Activated CD8-positive, alpha-beta memory T cell treated with anti-CD3 and anti-CD28 coated beads, Interleukin-2, amount 10 ng/mL, durations not matched to agents 7 days and 5 days (primary cell): ENCODE results near the gene SRRT. TPM values are rescaled to one million over a fixed set of nuclear protein-coding genes. Genes with fewer than 3 reads are reported as not detected.
"Not testable (repeated sequence)": the region's sequence is repeated elsewhere in the genome, so short reads cannot be mapped to it uniquely, and the experiment has no call there.

Experiments used
- ATAC-seq: fragments of 150-1000 bp; cut with Tn5 transposase; one replicate; pipeline ENCODE4 v1.10.0; 2021; ENCODE audit warnings: moderate library complexity
- CTCF ChIA-PET: fragments of 350-600 bp; sonication (Branson Sonifier 250); formaldehyde crosslinking; loops from one replicate; lab custom pipeline; 2021; ENCODE audit warnings: antibody characterized with exemption; lab: Charles Lee
- DNase-seq: peaks from one replicate; pipeline ENCODE4 v3.0.0-alpha.2; 2020
- H3K27ac Mint-ChIP-seq: one replicate; pipeline ENCODE4 v1.8.0; 2021; ENCODE audit warnings: mild to moderate bottlenecking, mixed read lengths
- H3K27me3 Mint-ChIP-seq: one replicate; pipeline ENCODE4 v1.8.0; 2021; ENCODE audit warnings: mixed read lengths
- H3K36me3 Mint-ChIP-seq: one replicate; pipeline ENCODE4 v1.8.0; 2021; ENCODE audit warnings: mild to moderate bottlenecking, mixed read lengths
- H3K4me1 Mint-ChIP-seq: one replicate; pipeline ENCODE4 v1.8.0; 2021; ENCODE audit warnings: mixed read lengths
- H3K4me3 Mint-ChIP-seq: one replicate; pipeline ENCODE4 v1.8.0; 2021; ENCODE audit warnings: mild to moderate bottlenecking, moderate library complexity, mixed read lengths
- H3K9me3 Mint-ChIP-seq: one replicate; pipeline ENCODE4 v1.8.0; 2022; ENCODE audit warnings: low read depth, mixed read lengths
- total RNA-seq, 2 experiments: library from RNA; stranded (reverse); gene quantifications; one replicate each; pipeline ENCODE4 v1.2.3, GENCODE V29; 2021

The SRRT gene
- total RNA-seq, 2 experiments from 2014 or later = 290 to 312 TPM

DNA sequence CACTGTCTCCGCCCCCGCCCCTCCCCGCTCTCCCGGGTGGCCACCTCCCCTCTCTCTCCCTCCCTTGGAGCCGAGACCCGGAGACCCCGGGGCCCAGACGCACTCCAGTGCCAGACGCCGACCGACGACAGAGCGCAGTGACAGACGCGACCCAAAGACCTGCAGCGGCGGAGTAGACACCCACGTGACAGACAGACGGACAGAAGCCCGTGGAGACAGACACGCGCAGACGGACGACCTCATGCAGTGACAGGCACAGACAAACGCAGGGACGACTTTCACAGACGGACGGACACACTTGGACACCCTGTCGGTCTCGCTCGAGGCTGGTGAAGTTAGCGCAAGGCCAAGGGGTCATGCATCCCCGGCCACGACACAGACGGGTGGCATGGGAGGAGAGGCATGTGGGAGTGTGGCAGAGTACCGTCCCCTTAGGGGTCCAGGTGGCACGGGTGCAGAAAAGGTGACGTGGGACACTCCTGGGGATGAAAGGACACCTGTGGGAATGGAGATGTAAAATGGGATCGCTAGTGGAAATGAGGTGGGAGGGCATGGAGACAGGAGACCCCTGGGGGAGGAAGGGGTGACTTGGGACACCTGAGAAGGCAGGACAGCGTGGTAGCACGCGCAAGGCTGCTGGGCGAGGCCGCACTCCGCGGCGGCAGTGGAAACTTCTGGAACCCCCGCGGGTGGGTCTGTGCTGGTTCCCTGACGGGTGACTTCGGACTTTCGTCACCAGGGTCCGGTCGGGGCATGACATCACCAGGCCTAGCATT is 21.2 kb downstream of the SRRT start:
- ATAC-seq (no peak), DNase-seq (no peak)
- Mint-ChIP-seq H3K4me3 (peak overlapping the region; percentile 19), H3K27ac (no peak overlapping the region), H3K27me3 (peaks cover 52% of the 10 kb centered on the region), H3K4me1 (peaks cover 16% of the 10 kb centered on the region), H3K9me3 (no peaks in the 10 kb centered on the region), H3K36me3 (no peaks in the 10 kb centered on the region)
- CTCF ChIA-PET = interaction anchor here (1.0 to 3.0 kb wide), 7 partner anchors 21 to 182 kb away, joined by 3 to 18 read pairs (median 12); partner anchors contain the start of gene SRRT

GRCh38 chr7:100896732-100897608 is 22.1 kb downstream of the SRRT start:
- H3K4me3 Mint-ChIP-seq = no peak overlapping the region
- no peak overlapping the region for H3K27ac Mint-ChIP-seq
- H3K36me3 Mint-ChIP-seq = no peaks in the 10 kb centered on the region

DNA sequence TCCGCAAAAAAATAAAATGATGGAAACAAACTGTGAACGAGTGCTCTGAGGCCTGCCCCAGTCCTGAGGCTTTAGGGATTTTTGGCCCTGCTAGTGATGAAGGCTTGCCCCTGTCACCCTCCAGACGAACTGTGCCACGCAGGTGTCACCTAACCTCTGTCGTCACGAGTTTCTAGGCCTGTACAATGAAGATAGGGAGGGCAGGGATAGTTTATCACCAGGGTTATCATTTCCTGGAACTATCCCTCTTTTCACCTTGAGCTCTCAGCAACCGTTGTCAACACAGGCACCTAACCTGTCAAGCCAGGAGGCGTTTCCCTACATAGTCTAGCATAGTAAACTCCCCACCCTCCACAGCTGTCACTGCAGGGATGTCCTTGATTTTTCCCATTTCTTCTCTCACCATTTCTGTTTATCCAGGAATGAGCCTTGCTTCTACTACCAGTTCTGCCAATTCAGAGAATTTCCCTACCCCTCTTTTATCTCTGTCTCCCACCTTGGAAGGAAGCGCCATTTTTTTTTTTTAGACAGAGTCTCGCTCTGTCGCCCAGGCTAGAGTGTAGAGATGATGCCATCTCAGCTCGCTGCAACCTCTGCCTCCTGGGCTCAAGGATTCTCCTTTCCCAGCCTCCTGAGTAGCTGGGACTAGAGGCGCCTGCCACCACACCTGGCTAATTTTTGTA is 23.0 kb downstream of the SRRT start:
- DNase-seq (no peak), ATAC-seq (no peak)
- CTCF ChIA-PET = interaction anchor here (0.7 to 3.0 kb wide), 4 partner anchors 8 to 207 kb away, joined by 3 to 15 read pairs (median 6); partner anchors contain the start of gene UFSP1
- H3K27me3 Mint-ChIP-seq = peaks cover 35% of the 10 kb centered on the region
- no peaks in the 10 kb centered on the region for H3K36me3 Mint-ChIP-seq
- H3K4me3 Mint-ChIP-seq = no peak overlapping the region
- H3K27ac Mint-ChIP-seq = no peak overlapping the region
- peaks cover 11% of the 10 kb centered on the region for H3K4me1 Mint-ChIP-seq
- no peaks in the 10 kb centered on the region for H3K9me3 Mint-ChIP-seq

More at GRCh38 chr7:100896732-100897608, 22.1 kb downstream of the SRRT start:
- Mint-ChIP-seq H3K27me3 (peaks cover 45% of the 10 kb centered on the region), H3K9me3 (no peaks in the 10 kb centered on the region), H3K4me1 (peaks cover 13% of the 10 kb centered on the region)
- peak; percentile 28 for ATAC-seq
- no peak for DNase-seq
- CTCF ChIA-PET = interaction anchor here (1.0 to 3.0 kb wide), 2 partner anchors 162 to 180 kb away, joined by 4 to 15 read pairs; no protein-coding TSS in a partner anchor

- H3K27me3 Mint-ChIP-seq = peaks cover 27% of the 10 kb centered on the region
- CTCF ChIA-PET = interaction anchor here (1.4 to 3.0 kb wide), 4 partner anchors 10 to 186 kb away, joined by 3 to 15 read pairs (median 6); partner anchors contain the start of genes TRIM56 and UFSP1
- ATAC-seq (no peak), DNase-seq (no peak)
- no peak overlapping the region for H3K27ac Mint-ChIP-seq
- no peak overlapping the region for H3K4me3 Mint-ChIP-seq
- no peaks in the 10 kb centered on the region for H3K9me3 Mint-ChIP-seq
- peaks cover 10% of the 10 kb centered on the region for H3K4me1 Mint-ChIP-seq
- no peaks in the 10 kb centered on the region for H3K36me3 Mint-ChIP-seq
These were observed 24.5 kb downstream of the SRRT start for GRCh38 chr7:100899432-100899831.

DNA sequence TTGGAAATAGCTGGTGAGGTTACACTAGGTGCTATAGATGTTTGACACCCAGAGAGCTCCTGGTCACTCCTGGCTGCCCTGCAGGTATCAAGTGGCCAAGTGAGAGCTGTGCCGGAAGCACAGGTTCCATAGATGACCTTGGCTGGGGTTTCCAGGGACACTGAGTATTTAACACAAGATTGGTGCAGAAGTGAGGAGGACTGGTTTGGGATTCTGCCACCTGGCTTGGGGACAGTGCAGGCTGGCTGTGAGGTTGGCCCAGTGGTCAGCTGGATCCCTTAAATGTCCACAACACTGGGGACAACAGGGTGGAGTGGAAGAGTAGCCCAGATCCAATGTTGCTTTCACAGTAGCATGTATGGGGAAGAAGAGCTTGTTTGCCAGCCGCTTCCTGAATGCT is 26.1 kb downstream of the SRRT start:
- no peak overlapping the region for H3K4me3 Mint-ChIP-seq
- DNase-seq (no peak), ATAC-seq (no peak)
- peaks cover 8% of the 10 kb centered on the region for H3K4me1 Mint-ChIP-seq
- H3K27ac Mint-ChIP-seq = no peak overlapping the region
- peaks cover 26% of the 10 kb centered on the region for H3K27me3 Mint-ChIP-seq
- CTCF ChIA-PET = interaction anchor here (1.0 to 1.8 kb wide), 2 partner anchors 158 to 176 kb away, joined by 4 to 6 read pairs; no protein-coding TSS in a partner anchor
- H3K9me3 Mint-ChIP-seq = no peaks in the 10 kb centered on the region
- H3K36me3 Mint-ChIP-seq = no peaks in the 10 kb centered on the region

- CTCF ChIA-PET = interaction anchor here (1.0 to 1.8 kb wide), 2 partner anchors 157 to 175 kb away, joined by 4 to 6 read pairs; no protein-coding TSS in a partner anchor
- Mint-ChIP-seq H3K4me3 (no peak overlapping the region), H3K27ac (no peak overlapping the region), H3K36me3 (no peaks in the 10 kb centered on the region), H3K4me1 (peaks cover 3% of the 10 kb centered on the region), H3K9me3 (no peaks in the 10 kb centered on the region), H3K27me3 (peaks cover 20% of the 10 kb centered on the region)
- no peak for DNase-seq
- no peak for ATAC-seq
These were observed 27.0 kb downstream of the SRRT start for GRCh38 chr7:100901921-100902332.

DNA sequence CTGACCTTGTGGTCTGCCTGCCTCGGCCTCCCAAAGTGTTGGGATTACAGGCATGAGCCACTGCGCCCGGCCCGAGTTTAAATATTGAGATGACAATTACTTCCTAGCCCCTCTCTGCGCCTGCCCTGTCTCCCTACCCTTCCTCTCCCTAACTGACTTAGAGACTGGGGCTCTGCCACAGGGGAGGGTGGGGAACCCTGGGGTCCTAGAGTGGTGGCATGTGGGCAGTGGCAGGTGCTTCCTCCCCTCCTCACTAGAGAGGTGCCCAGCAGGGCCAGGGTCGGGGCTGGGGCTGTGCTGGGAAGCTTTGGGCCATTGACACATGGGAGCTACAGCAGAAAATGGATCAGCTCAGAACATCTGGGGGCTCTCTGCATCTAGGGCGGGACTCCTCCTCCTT is 27.7 kb downstream of the SRRT start:
- H3K4me1 Mint-ChIP-seq = peaks cover 3% of the 10 kb centered on the region

GRCh38 chr7:100908512-100908911 is 33.6 kb downstream of the SRRT start:
- Mint-ChIP-seq H3K27ac (no peak overlapping the region), H3K27me3 (peaks cover 11% of the 10 kb centered on the region), H3K4me1 (no peaks in the 10 kb centered on the region), H3K9me3 (no peaks in the 10 kb centered on the region), H3K36me3 (no peaks in the 10 kb centered on the region), H3K4me3 (no peak overlapping the region)
- ATAC-seq (no peak), DNase-seq (no peak)
- CTCF ChIA-PET = no interaction called here

More for the DNA sequence above, 27.7 kb downstream of the SRRT start:
- DNase-seq = no peak
- CTCF ChIA-PET = interaction anchor here (1.3 to 2.1 kb wide), 2 partner anchors 8 to 175 kb away, joined by 3 to 7 read pairs; no protein-coding TSS in a partner anchor
- no peak overlapping the region for H3K4me3 Mint-ChIP-seq
- peaks cover 14% of the 10 kb centered on the region for H3K27me3 Mint-ChIP-seq
- no peaks in the 10 kb centered on the region for H3K9me3 Mint-ChIP-seq
- ATAC-seq = no peak
- H3K27ac Mint-ChIP-seq = no peak overlapping the region
- H3K36me3 Mint-ChIP-seq = no peaks in the 10 kb centered on the region

DNA sequence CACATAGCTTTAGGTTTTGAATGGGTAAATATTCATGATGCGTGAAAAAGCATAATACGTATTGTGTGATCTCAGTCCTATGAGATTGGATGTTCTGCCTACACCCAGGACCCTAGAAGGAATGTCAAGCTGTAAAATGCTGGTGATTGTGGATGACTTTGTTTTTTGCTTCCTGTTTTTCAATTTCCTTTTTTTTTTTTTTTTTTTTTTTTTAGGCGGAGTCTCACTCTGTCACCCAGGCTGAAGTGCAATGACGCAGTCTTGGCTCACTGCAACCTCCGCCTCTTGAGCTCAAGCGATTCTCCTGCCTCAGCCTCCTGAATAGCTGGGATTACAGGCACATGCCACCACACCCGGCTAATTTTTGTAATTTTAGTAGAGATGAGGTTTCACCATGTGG is 35.5 kb downstream of the SRRT start:
- H3K4me3 Mint-ChIP-seq, H3K27ac Mint-ChIP-seq, H3K9me3 Mint-ChIP-seq, H3K27me3 Mint-ChIP-seq, ATAC-seq, DNase-seq, H3K4me1 Mint-ChIP-seq, H3K36me3 Mint-ChIP-seq: not testable (repeated sequence)
- CTCF ChIA-PET = interaction anchor here (0.6 kb wide), 1 partner anchor 178 kb away, joined by 3 read pairs; no protein-coding TSS in a partner anchor

DNA sequence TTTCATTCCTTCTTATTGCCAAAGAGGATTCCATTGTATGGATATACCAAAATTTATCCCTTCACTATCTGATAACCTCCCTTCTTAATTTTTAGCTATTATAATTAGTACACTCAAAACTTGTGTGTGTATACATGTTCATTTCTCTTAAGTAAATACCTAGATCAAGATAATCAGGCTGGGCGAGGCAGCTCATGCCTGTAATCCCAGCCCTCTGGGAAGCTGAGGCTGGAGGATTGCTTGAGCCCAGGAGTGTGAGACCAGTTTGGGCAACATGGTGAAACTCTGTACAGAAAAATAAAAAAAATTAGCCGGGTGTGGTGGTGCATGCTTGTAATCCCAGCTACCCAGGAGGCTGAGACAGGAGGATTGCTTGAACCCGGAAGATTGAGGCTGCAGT is 36.6 kb downstream of the SRRT start:
- H3K27me3 Mint-ChIP-seq = peaks cover 9% of the 10 kb centered on the region
- H3K27ac Mint-ChIP-seq = no peak overlapping the region
- no peaks in the 10 kb centered on the region for H3K4me1 Mint-ChIP-seq
- no peak for DNase-seq
- no peaks in the 10 kb centered on the region for H3K9me3 Mint-ChIP-seq
- no peak for ATAC-seq
- H3K4me3 Mint-ChIP-seq = no peak overlapping the region
- no peaks in the 10 kb centered on the region for H3K36me3 Mint-ChIP-seq
- CTCF ChIA-PET = interaction anchor here (0.7 kb wide), 1 partner anchor 180 kb away, joined by 3 read pairs; no protein-coding TSS in a partner anchor

- Mint-ChIP-seq H3K4me1 (no peaks in the 10 kb centered on the region), H3K36me3 (no peaks in the 10 kb centered on the region), H3K27me3 (peaks cover 9% of the 10 kb centered on the region), H3K9me3 (no peaks in the 10 kb centered on the region), H3K27ac (no peak overlapping the region), H3K4me3 (no peak overlapping the region)
- CTCF ChIA-PET = no interaction called here
- ATAC-seq = no peak
- no peak for DNase-seq
These were observed 39.4 kb downstream of the SRRT start for GRCh38 chr7:100914208-100914878.

DNA sequence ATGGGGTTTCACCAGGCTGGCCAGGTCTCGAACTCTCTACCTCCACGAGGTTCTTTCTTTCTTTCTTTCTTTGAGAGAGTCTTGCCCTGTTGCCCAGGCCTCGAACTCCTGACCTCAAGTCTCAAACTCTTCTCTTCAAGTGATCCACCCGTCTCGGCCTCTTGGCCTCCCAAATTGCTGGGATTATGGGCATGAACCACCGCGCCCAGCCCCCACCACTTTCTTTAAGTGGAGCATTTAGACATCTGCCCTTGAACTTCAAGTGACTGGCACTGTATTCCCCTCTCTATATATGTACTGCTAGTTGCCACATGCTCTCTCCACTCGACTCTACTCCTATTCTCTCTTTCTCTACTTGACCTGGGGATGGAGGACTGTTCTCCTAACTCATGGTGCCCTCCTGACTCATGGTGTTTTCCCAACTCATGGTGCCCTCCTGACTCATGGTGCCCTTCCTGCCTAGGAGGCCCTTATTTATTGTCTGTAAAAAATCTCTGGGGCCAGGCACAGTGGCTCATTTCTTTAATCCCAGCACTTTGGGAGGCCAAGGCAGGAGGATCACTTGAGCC is 40.1 kb downstream of the SRRT start:
- Mint-ChIP-seq H3K4me1 (no peaks in the 10 kb centered on the region), H3K9me3 (no peaks in the 10 kb centered on the region), H3K27me3 (peaks cover 12% of the 10 kb centered on the region), H3K4me3 (no peak overlapping the region), H3K27ac (no peak overlapping the region), H3K36me3 (no peaks in the 10 kb centered on the region)
- CTCF ChIA-PET = no interaction called here
- DNase-seq = no peak
- no peak for ATAC-seq
